Smooth muscle cell (in vitro differentiated cells): ENCODE data around the gene SPATA22. TPM values are rescaled to one million over a fixed set of nuclear protein-coding genes. Genes with fewer than 3 reads are reported as not detected.
"Not testable (repeated sequence)": the region's sequence is repeated elsewhere in the genome, so short reads cannot be mapped to it uniquely, and the experiment has no call there.

Experiments
- DNase-seq: peaks from one replicate; lab custom pipeline; 2025; ENCODE audit not compliant: unreplicated experiment; lab: John Stamatoyannopoulos, UW
- H2AFZ ChIP-seq: fragments of 200-600 bp; sonication (generic); 2 replicates; pipeline ENCODE4 v1.6.0; 2016; ENCODE audit warnings: antibody characterized with exemption, low read depth, mild to moderate bottlenecking
- H3F3A ChIP-seq: fragments of 200-600 bp; sonication (generic); 2 replicates; pipeline ENCODE4 v1.6.0; 2017; ENCODE audit warnings: antibody characterized with exemption, low read depth
- H3K27ac ChIP-seq: fragments of 200-600 bp; sonication (generic); 2 replicates; pipeline ENCODE4 v1.5.1; 2016; ENCODE audit warnings: low read depth, mild to moderate bottlenecking
- H3K27me3 ChIP-seq: fragments of 200-600 bp; sonication (generic); 2 replicates; pipeline ENCODE4 v1.6.1; 2016; ENCODE audit warnings: low read depth, mild to moderate bottlenecking
- H3K36me3 ChIP-seq: fragments of 200-600 bp; sonication (generic); 2 replicates; pipeline ENCODE4 v1.5.1; 2016; ENCODE audit warnings: low read depth
- H3K4me1 ChIP-seq: fragments of 200-600 bp; sonication (generic); 2 replicates; pipeline ENCODE4 v1.5.1; 2016; ENCODE audit warnings: low read depth
- H3K4me2 ChIP-seq: fragments of 200-600 bp; sonication (generic); 2 replicates; pipeline ENCODE4 v1.6.0; 2016; ENCODE audit warnings: mild to moderate bottlenecking
- H3K4me3 ChIP-seq: fragments of 200-600 bp; sonication (generic); 2 replicates; pipeline ENCODE4 v1.5.1; 2016; ENCODE audit warnings: mild to moderate bottlenecking
- H3K79me2 ChIP-seq: fragments of 200-600 bp; sonication (generic); 2 replicates; pipeline ENCODE4 v1.6.0; 2016; ENCODE audit warnings: low read depth, mild to moderate bottlenecking
- H3K9ac ChIP-seq: fragments of 200-600 bp; sonication (generic); 2 replicates; pipeline ENCODE4 v1.6.0; 2016; ENCODE audit warnings: low read depth
- H3K9me3 ChIP-seq: fragments of 200-600 bp; sonication (generic); replicated peaks from 2 replicates; pipeline ENCODE4 v1.5.1; 2016; ENCODE audit warnings: low read depth
- H4K20me1 ChIP-seq: fragments of 200-600 bp; sonication (generic); 2 replicates; pipeline ENCODE4 v1.6.0; 2016; ENCODE audit warnings: low read depth
- CTCF ChIP-seq: fragments of 200-600 bp; sonication (generic); IDR thresholded peaks from 2 replicates; pipeline ENCODE4 v1.5.1; 2017; ENCODE audit warnings: borderline replicate concordance, mild to moderate bottlenecking, antibody characterized with exemption; ENCODE audit not compliant: insufficient read depth, poor library complexity, severe bottlenecking
- WGBS: methylation state at CpG from one replicate; pipeline ENCODE4 v1.1.7; 2016; ENCODE audit warnings: low lambda C conversion rate; 5-methylcytosine and 5-hydroxymethylcytosine counted together
- polyA plus RNA-seq: library from polyadenylated mRNA; unstranded; fragments of >200 nt; fragmentation: Nextera tagmentation; extraction: Ambion mirVana; gene quantifications from 2 replicates; pipeline ENCODE4 v1.2.1, GENCODE V29; 2016
- total RNA-seq: library from RNA; depleted of rRNA; stranded (reverse); fragments of >200 nt; gene quantifications from 2 replicates; pipeline ENCODE4 v1.2.3, GENCODE V29; 2014

Gene SPATA22
- total and polyA plus RNA-seq, 2 experiments from 2014 or later, result not detected

GRCh38 chr17:3401786-3402185 is 69.8 kb downstream of the SPATA22 start:
- Histone ChIP-seq H3K9me3 (peaks cover 9% of the 10 kb centered on the region), H3K9ac (no peak overlapping the region)
- 57% methylated on average over 2 of the region's 2 CpGs for WGBS

DNA sequence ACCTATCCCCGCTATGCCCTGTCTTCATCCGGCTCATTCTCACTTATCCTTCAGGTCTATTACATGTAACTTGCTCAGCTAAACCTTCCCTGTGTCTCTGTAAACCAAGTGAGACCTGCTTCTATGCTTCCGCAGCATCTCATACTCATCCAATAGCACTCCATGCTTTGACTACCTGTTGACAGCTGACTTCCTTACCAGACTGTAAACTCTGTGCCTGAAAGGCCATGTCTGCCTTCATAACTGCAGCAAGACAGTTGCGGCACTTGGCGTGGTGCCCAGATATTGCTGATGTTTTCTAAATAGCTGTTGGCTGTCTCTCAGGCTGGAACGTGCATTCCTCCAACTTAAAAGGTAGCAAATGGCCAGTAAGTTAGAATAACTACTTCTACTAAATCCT is 71.6 kb downstream of the SPATA22 start:
- H3K27me3 ChIP-seq, result no peaks in the 10 kb centered on the region
- no peak for DNase-seq
- H4K20me1 ChIP-seq, result no peaks in the 10 kb centered on the region
- no peak overlapping the region for H3K4me3 ChIP-seq
- H3K79me2 ChIP-seq, result no peaks in the 10 kb centered on the region
- H3K36me3 ChIP-seq, result no peaks in the 10 kb centered on the region
- no peak overlapping the region for H3K4me2 ChIP-seq
- TF ChIP-seq CTCF, result no peak
- H3K4me1 ChIP-seq, result no peaks in the 10 kb centered on the region
- H2AFZ ChIP-seq, result no peak overlapping the region
- H3K27ac ChIP-seq, result no peak overlapping the region
- H3K9ac ChIP-seq, result no peak overlapping the region
- H3K9me3 ChIP-seq, result peaks cover under 1% of the 10 kb centered on the region
- no peaks in the 10 kb centered on the region for H3F3A ChIP-seq
- WGBS, result 67% methylated on average over 6 of the region's 6 CpGs

More at GRCh38 chr17:3401786-3402185, 69.8 kb downstream of the SPATA22 start:
- Histone ChIP-seq H3K4me1 (no peaks in the 10 kb centered on the region), H3K27me3 (no peaks in the 10 kb centered on the region), H4K20me1 (no peaks in the 10 kb centered on the region), H3F3A (no peaks in the 10 kb centered on the region), H3K4me3 (no peak overlapping the region), H3K27ac (no peak overlapping the region), H3K4me2 (no peak overlapping the region), H3K79me2 (no peaks in the 10 kb centered on the region), H3K36me3 (no peaks in the 10 kb centered on the region), H2AFZ (no peak overlapping the region)
- TF ChIP-seq CTCF, result no peak
- no peak for DNase-seq

DNA sequence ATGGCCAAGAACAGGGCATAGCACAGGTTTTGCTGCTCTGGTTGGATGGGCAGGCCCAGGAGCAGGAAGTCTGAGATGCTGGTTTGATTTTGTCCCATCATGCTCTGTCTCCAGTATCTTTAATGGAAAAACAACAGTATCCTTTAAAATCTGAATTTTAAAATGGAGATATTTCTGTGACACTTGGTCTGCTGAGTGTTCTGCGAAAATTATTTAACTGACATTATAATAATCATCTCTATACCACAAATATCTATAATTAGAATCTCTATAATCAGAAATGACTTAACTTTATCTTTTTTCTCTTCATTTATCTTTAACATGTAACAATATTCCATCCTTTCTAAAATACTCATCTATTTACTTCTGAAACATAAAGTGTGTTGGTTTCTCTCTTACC is 73.3 kb downstream of the SPATA22 start, which contains the start of gene OR1E1:
OR1E1 (minus strand) TSS at position 101 of the 400 bp plus-strand sequence; CDS start at position 101, 0 bp downstream.
- no peaks in the 10 kb centered on the region for H4K20me1 ChIP-seq
- no peaks in the 10 kb centered on the region for H3F3A ChIP-seq
- no peak within 1 kb of the TSS for H3K4me3 ChIP-seq
- no peak for TF ChIP-seq CTCF
- no peaks in the 10 kb centered on the region for H3K9me3 ChIP-seq
- no peaks in the 10 kb centered on the region for H3K27me3 ChIP-seq
- no peak for DNase-seq
- no peak within 1 kb of the TSS for H3K27ac ChIP-seq
- no peak within 1 kb of the TSS for H2AFZ ChIP-seq
- WGBS, result 50% methylated on average over 1 of the region's 1 CpG
- no peak within 1 kb of the TSS for H3K9ac ChIP-seq
- H3K79me2 ChIP-seq, result no peaks in the 10 kb centered on the region
- H3K4me2 ChIP-seq, result no peak within 1 kb of the TSS
- H3K36me3 ChIP-seq, result no peaks in the 10 kb centered on the region
- no peaks in the 10 kb centered on the region for H3K4me1 ChIP-seq

DNA sequence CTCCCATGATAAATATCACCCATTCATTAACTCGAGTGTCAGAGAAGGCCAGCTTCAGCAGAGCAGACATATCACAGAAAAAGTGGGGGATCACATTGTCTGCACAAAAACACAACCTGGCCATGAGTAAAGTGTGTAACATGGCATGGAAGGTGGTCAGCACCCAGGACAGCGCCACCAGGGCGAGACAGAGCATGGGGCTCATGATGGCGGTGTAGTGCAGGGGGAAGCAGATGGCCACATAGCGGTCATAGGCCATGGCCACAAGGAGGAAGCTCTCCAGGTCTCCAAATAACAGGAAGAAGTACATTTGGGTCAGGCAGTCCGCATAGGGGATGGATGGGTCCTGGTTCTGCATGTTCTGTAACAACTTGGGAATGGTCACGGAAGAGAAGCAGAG is 73.8 kb downstream of the SPATA22 start:
- not testable (repeated sequence) for H3K27ac ChIP-seq, H2AFZ ChIP-seq, H3K9ac ChIP-seq, H3K27me3 ChIP-seq, H3K36me3 ChIP-seq, H3K79me2 ChIP-seq, H4K20me1 ChIP-seq, H3K4me2 ChIP-seq, H3K4me3 ChIP-seq, H3K4me1 ChIP-seq, H3F3A ChIP-seq, H3K9me3 ChIP-seq, DNase-seq
- WGBS, result 62% methylated on average over 7 of the region's 7 CpGs

Other genes starting within 250 kb of the SPATA22 start
- gene OR3A1, start 173.5 kb downstream of the SPATA22 start, total RNA-seq, result not detected in 2 replicates
- not detected in 2 replicates for gene OR3A1, start 173.5 kb downstream of the SPATA22 start, polyA plus RNA-seq
- not detected in 2 replicates for gene OR3A2, start 85.5 kb downstream of the SPATA22 start, total RNA-seq
- not detected in 2 replicates for gene OR3A2, start 85.5 kb downstream of the SPATA22 start, polyA plus RNA-seq
- gene OR1E1, start 73.4 kb downstream of the SPATA22 start, total RNA-seq, result not detected in 2 replicates
- gene OR1E1, start 73.4 kb downstream of the SPATA22 start, polyA plus RNA-seq, result not detected in 2 replicates
- gene OR3A3, start 60.4 kb downstream of the SPATA22 start, total RNA-seq, result not detected in 2 replicates
- gene OR3A3, start 60.4 kb downstream of the SPATA22 start, polyA plus RNA-seq, result not detected in 2 replicates
- gene OR1E2, start 38.0 kb downstream of the SPATA22 start, total RNA-seq, result not detected in 2 replicates
- not detected in 2 replicates for gene OR1E2, start 38.0 kb downstream of the SPATA22 start, polyA plus RNA-seq
- gene ASPA, start 4.2 kb upstream of the SPATA22 start, total RNA-seq, result not detected in 2 replicates
- gene ASPA, start 4.2 kb upstream of the SPATA22 start, polyA plus RNA-seq, result not detected in 2 replicates
- gene TRPV3, start 86.0 kb upstream of the SPATA22 start, total RNA-seq, result 2.3 and 6.4 TPM in 2 replicates
- 0.53 and 2.7 TPM in 2 replicates for gene TRPV3, start 86.0 kb upstream of the SPATA22 start, polyA plus RNA-seq
- 0.99 and 2.2 TPM in 2 replicates for gene TRPV1, start 137.6 kb upstream of the SPATA22 start, total RNA-seq
- gene TRPV1, start 137.6 kb upstream of the SPATA22 start, polyA plus RNA-seq, result 0.90 and 2.8 TPM in 2 replicates
- 9.0 and 9.5 TPM in 2 replicates for gene SHPK, start 164.4 kb upstream of the SPATA22 start, total RNA-seq
- gene SHPK, start 164.4 kb upstream of the SPATA22 start, polyA plus RNA-seq, result 5.3 and 8.2 TPM in 2 replicates
- 20.6 and 24.9 TPM in 2 replicates for gene CTNS, start 164.9 kb upstream of the SPATA22 start, total RNA-seq
- 13.7 and 15.8 TPM in 2 replicates for gene CTNS, start 164.9 kb upstream of the SPATA22 start, polyA plus RNA-seq
- 115 and 127 TPM in 2 replicates for gene TAX1BP3, start 196.8 kb upstream of the SPATA22 start, total RNA-seq
- 248 and 295 TPM in 2 replicates for gene TAX1BP3, start 196.8 kb upstream of the SPATA22 start, polyA plus RNA-seq
- gene EMC6, start 197.0 kb upstream of the SPATA22 start, total RNA-seq, result 59.7 and 64.1 TPM in 2 replicates
- 123 and 143 TPM in 2 replicates for gene EMC6, start 197.0 kb upstream of the SPATA22 start, polyA plus RNA-seq
- gene P2RX5, start 224.3 kb upstream of the SPATA22 start, total RNA-seq, result 0.72 TPM in 1 of 2 replicates, not detected in the other
- gene P2RX5, start 224.3 kb upstream of the SPATA22 start, polyA plus RNA-seq, result 0.59 TPM in 1 of 2 replicates, not detected in the other